PC-3 (cell line): ENCODE results near the gene CRAMP1.

Source experiments
- EZH2phosphoT487 ChIP-seq: fragments of 300-600 bp; sonication (generic); IDR thresholded peaks from 2 replicates; pipeline ENCODE4 v1.6.1; 2018; ENCODE audit warnings: mild to moderate bottlenecking, antibody characterized with exemption, low read length, borderline replicate concordance
- TF ChIP-seq, protein P1 (sequence below): fragments of 300-600 bp; sonication (generic); conservative IDR thresholded peaks from 2 replicates; pipeline ENCODE4 v1.5.1; 2017; ENCODE audit warnings: antibody characterized with exemption, low read depth, mild to moderate bottlenecking, low read length

DNA sequence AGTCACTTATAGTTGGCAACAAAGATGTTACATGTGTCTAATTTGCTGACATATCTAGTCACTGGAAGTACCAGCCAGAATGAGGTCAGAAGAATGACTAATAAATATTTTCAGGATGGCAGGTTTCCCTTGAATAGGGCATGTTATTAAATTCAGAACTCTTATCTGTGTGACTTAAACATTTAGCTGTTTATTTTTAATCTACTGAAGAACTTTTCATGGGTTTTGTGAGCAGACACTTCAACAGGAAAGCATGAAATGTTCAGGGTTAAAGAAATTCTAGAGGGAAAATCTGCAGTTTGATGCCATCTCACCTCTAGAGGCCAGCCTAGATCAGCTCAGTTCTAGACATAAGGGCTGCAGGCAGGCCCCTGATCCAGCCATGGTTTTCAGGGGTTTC is 79.1 kb downstream of the CRAMP1 start:
- TF ChIP-seq, protein P1, sequence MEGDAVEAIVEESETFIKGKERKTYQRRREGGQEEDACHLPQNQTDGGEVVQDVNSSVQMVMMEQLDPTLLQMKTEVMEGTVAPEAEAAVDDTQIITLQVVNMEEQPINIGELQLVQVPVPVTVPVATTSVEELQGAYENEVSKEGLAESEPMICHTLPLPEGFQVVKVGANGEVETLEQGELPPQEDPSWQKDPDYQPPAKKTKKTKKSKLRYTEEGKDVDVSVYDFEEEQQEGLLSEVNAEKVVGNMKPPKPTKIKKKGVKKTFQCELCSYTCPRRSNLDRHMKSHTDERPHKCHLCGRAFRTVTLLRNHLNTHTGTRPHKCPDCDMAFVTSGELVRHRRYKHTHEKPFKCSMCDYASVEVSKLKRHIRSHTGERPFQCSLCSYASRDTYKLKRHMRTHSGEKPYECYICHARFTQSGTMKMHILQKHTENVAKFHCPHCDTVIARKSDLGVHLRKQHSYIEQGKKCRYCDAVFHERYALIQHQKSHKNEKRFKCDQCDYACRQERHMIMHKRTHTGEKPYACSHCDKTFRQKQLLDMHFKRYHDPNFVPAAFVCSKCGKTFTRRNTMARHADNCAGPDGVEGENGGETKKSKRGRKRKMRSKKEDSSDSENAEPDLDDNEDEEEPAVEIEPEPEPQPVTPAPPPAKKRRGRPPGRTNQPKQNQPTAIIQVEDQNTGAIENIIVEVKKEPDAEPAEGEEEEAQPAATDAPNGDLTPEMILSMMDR, result peak; percentile 35
- TF ChIP-seq EZH2phosphoT487, result no peak
